ENCODE measurements around the gene CYP26B1. TPM values are rescaled to one million over a fixed set of nuclear protein-coding genes. Genes with fewer than 3 reads are reported as not detected.

The CYP26B1 gene
- total RNA-seq, 1 donor from 2014 or later = 1.2 TPM

GRCh38 chr2:72191441-72191840, 43.8 kb upstream of the CYP26B1 start:
- H3K9me3 Mint-ChIP-seq (ENCODE audit: unreplicated experiment) = peaks cover 2% of the 10 kb centered on the region
- Histone ChIP-seq H3K4me3 (ENCODE audit: insufficient read depth, low read depth, low read length) (no peak overlapping the region), H3K27me3 (ENCODE audit: insufficient read depth, low read length) (no peaks in the 10 kb centered on the region), H4K20me1 (ENCODE audit: insufficient read depth, low read length) (no peaks in the 10 kb centered on the region), H3K36me3 (ENCODE audit: insufficient read depth, low read length) (no peaks in the 10 kb centered on the region), H3K4me2 (ENCODE audit: low read length) (no peak overlapping the region), H2AFZ (ENCODE audit: low read depth, low read length) (no peak overlapping the region), H3K9ac (ENCODE audit: low read length) (no peak overlapping the region), H3K4me1 (ENCODE audit: insufficient read depth, low read length) (no peaks in the 10 kb centered on the region), H3K9me3 (ENCODE audit: insufficient read depth, low read depth, low read length) (peaks cover 8% of the 10 kb centered on the region), H3K27ac (ENCODE audit: low read depth, low read length) (no peak overlapping the region), H3K79me2 (ENCODE audit: insufficient read depth, low read length) (no peaks in the 10 kb centered on the region)
- H3K27ac Mint-ChIP-seq (ENCODE audit: unreplicated experiment) = no peak overlapping the region
- TF ChIP-seq CTCF (IDR thresholded peaks at IDR 0.05; ENCODE audit: insufficient read depth, low read depth, low read length) (no peak), EZH2 (IDR thresholded peaks at IDR 0.05; ENCODE audit: insufficient read depth, low read length) (no peak)
- DNase-seq (ENCODE audit: low read depth) (no peak), FAIRE-seq (no peak)
- no peak overlapping the region for H3K4me3 Mint-ChIP-seq (ENCODE audit: unreplicated experiment)
- no peaks in the 10 kb centered on the region for H3K27me3 Mint-ChIP-seq (ENCODE audit: low read depth, unreplicated experiment)
- H3K36me3 Mint-ChIP-seq (ENCODE audit: low read depth, unreplicated experiment) = peaks cover 5% of the 10 kb centered on the region
- no peaks in the 10 kb centered on the region for H3K4me1 Mint-ChIP-seq (ENCODE audit: low read depth, unreplicated experiment)

GRCh38 chr2:72185206-72185605, 37.5 kb upstream of the CYP26B1 start:
- no peak overlapping the region for H3K9ac ChIP-seq (ENCODE audit: low read length)
- no peaks in the 10 kb centered on the region for H3K36me3 ChIP-seq (ENCODE audit: insufficient read depth, low read length)
- no peak for TF ChIP-seq EZH2 (IDR thresholded peaks at IDR 0.05; ENCODE audit: insufficient read depth, low read length)
- no peak for TF ChIP-seq CTCF (IDR thresholded peaks at IDR 0.05; ENCODE audit: insufficient read depth, low read depth, low read length)
- H3K9me3 ChIP-seq (ENCODE audit: insufficient read depth, low read depth, low read length) = peaks cover 8% of the 10 kb centered on the region
- FAIRE-seq = no peak
- Mint-ChIP-seq H3K9me3 (ENCODE audit: unreplicated experiment) (peaks cover 2% of the 10 kb centered on the region), H3K27ac (ENCODE audit: unreplicated experiment) (no peak overlapping the region), H3K4me3 (ENCODE audit: unreplicated experiment) (no peak overlapping the region), H3K4me1 (ENCODE audit: low read depth, unreplicated experiment) (peaks cover 3% of the 10 kb centered on the region), H3K27me3 (ENCODE audit: low read depth, unreplicated experiment) (no peaks in the 10 kb centered on the region), H3K36me3 (ENCODE audit: low read depth, unreplicated experiment) (peaks cover 5% of the 10 kb centered on the region)
- H3K4me3 ChIP-seq (ENCODE audit: insufficient read depth, low read depth, low read length) = no peak overlapping the region
- DNase-seq (ENCODE audit: low read depth) = no peak
- H3K27ac ChIP-seq (ENCODE audit: low read depth, low read length) = no peak overlapping the region
- H4K20me1 ChIP-seq (ENCODE audit: insufficient read depth, low read length) = no peaks in the 10 kb centered on the region
- no peaks in the 10 kb centered on the region for H3K79me2 ChIP-seq (ENCODE audit: insufficient read depth, low read length)
- no peak overlapping the region for H2AFZ ChIP-seq (ENCODE audit: low read depth, low read length)
- no peaks in the 10 kb centered on the region for H3K4me1 ChIP-seq (ENCODE audit: insufficient read depth, low read length)
- no peak overlapping the region for H3K4me2 ChIP-seq (ENCODE audit: low read length)
- no peaks in the 10 kb centered on the region for H3K27me3 ChIP-seq (ENCODE audit: insufficient read depth, low read length)

GRCh38 chr2:72183466-72183865, 35.8 kb upstream of the CYP26B1 start:
- H3K4me3 Mint-ChIP-seq (ENCODE audit: unreplicated experiment) = no peak overlapping the region
- no peak for FAIRE-seq

More at GRCh38 chr2:72183466-72183865, 35.8 kb upstream of the CYP26B1 start:
- Histone ChIP-seq H2AFZ (ENCODE audit: low read depth, low read length) (no peak overlapping the region), H3K36me3 (ENCODE audit: insufficient read depth, low read length) (no peaks in the 10 kb centered on the region), H3K27ac (ENCODE audit: low read depth, low read length) (no peak overlapping the region), H3K4me3 (ENCODE audit: insufficient read depth, low read depth, low read length) (no peak overlapping the region), H3K9ac (ENCODE audit: low read length) (no peak overlapping the region), H3K79me2 (ENCODE audit: insufficient read depth, low read length) (no peaks in the 10 kb centered on the region), H3K4me1 (ENCODE audit: insufficient read depth, low read length) (no peaks in the 10 kb centered on the region), H4K20me1 (ENCODE audit: insufficient read depth, low read length) (no peaks in the 10 kb centered on the region), H3K27me3 (ENCODE audit: insufficient read depth, low read length) (no peaks in the 10 kb centered on the region), H3K4me2 (ENCODE audit: low read length) (no peak overlapping the region), H3K9me3 (ENCODE audit: insufficient read depth, low read depth, low read length) (peaks cover 8% of the 10 kb centered on the region)
- peaks cover 14% of the 10 kb centered on the region for H3K36me3 Mint-ChIP-seq (ENCODE audit: low read depth, unreplicated experiment)
- peaks cover 2% of the 10 kb centered on the region for H3K9me3 Mint-ChIP-seq (ENCODE audit: unreplicated experiment)
- TF ChIP-seq EZH2 (IDR thresholded peaks at IDR 0.05; ENCODE audit: insufficient read depth, low read length) (no peak), CTCF (IDR thresholded peaks at IDR 0.05; ENCODE audit: insufficient read depth, low read depth, low read length) (no peak)
- H3K27me3 Mint-ChIP-seq (ENCODE audit: low read depth, unreplicated experiment) = no peaks in the 10 kb centered on the region
- peaks cover 3% of the 10 kb centered on the region for H3K4me1 Mint-ChIP-seq (ENCODE audit: low read depth, unreplicated experiment)
- no peak for DNase-seq (ENCODE audit: low read depth)
- H3K27ac Mint-ChIP-seq (ENCODE audit: unreplicated experiment) = no peak overlapping the region

Data from astrocyte (in vitro differentiated cells and primary cell).